Loucy (cell line): Measurements from ENCODE around the gene PKP4.

Experiments used
- H2AFZ ChIP-seq: fragments of 200-600 bp; sonication (generic); 2 replicates; pipeline ENCODE4 v1.6.0; 2016; ENCODE audit warnings: antibody characterized with exemption, mild to moderate bottlenecking, low read length, moderate library complexity
- H3F3A ChIP-seq: fragments of 200-600 bp; 2 replicates; pipeline ENCODE4 v1.6.0; 2016; ENCODE audit warnings: antibody characterized with exemption, low read depth, mild to moderate bottlenecking
- H3K27me3 ChIP-seq: fragments of 200-600 bp; sonication (generic); 2 replicates; pipeline ENCODE4 v1.6.1; 2014; ENCODE audit warnings: low read length, mild to moderate bottlenecking; ENCODE audit not compliant: insufficient read depth, poor library complexity, severe bottlenecking
- H3K36me3 ChIP-seq: fragments of 200-600 bp; sonication (generic); 2 replicates; pipeline ENCODE4 v1.6.1; 2016; ENCODE audit warnings: low read length; ENCODE audit not compliant: insufficient read depth
- H3K4me1 ChIP-seq: fragments of 200-600 bp; sonication (generic); 2 replicates; pipeline ENCODE4 v1.5.1; 2014; ENCODE audit warnings: low read length, mild to moderate bottlenecking; ENCODE audit not compliant: insufficient read depth, poor library complexity, severe bottlenecking
- H3K4me2 ChIP-seq: fragments of 200-600 bp; sonication (generic); 2 replicates; pipeline ENCODE4 v1.6.0; 2014; ENCODE audit warnings: antibody characterized with exemption, low read length, low read depth, mild to moderate bottlenecking; ENCODE audit not compliant: poor library complexity, severe bottlenecking
- H3K4me3 ChIP-seq: fragments of 200-600 bp; sonication (generic); 2 replicates; pipeline ENCODE4 v1.5.1; 2014; ENCODE audit warnings: low read length, mild to moderate bottlenecking, mixed read lengths; ENCODE audit not compliant: poor library complexity, severe bottlenecking
- H3K79me2 ChIP-seq: fragments of 200-600 bp; sonication (generic); 2 replicates; pipeline ENCODE4 v1.6.1; 2014; ENCODE audit warnings: low read length; ENCODE audit not compliant: insufficient read depth
- H3K9ac ChIP-seq: fragments of 200-600 bp; sonication (generic); 2 replicates; pipeline ENCODE4 v1.6.0; 2014; ENCODE audit warnings: mild to moderate bottlenecking, low read depth, low read length, moderate library complexity; ENCODE audit not compliant: poor library complexity, severe bottlenecking
- H3K9me2 ChIP-seq: fragments of 200-600 bp; sonication (generic); replicated peaks from 2 replicates; pipeline ENCODE4 v1.6.1; 2016; ENCODE audit warnings: low read depth, low read length, mixed read lengths
- H3K9me3 ChIP-seq: fragments of 200-600 bp; sonication (generic); 2 replicates; pipeline ENCODE4 v1.6.1; 2014; ENCODE audit warnings: mild to moderate bottlenecking, antibody characterized with exemption, low read length, low read depth; ENCODE audit not compliant: insufficient read depth
- H4K20me1 ChIP-seq: fragments of 200-600 bp; sonication (generic); 2 replicates; pipeline ENCODE4 v1.6.0; 2014; ENCODE audit warnings: antibody characterized with exemption, low read length, mild to moderate bottlenecking; ENCODE audit not compliant: insufficient read depth, poor library complexity, severe bottlenecking
- EZH2phosphoT487 ChIP-seq: fragments of 200-600 bp; IDR thresholded peaks from 2 replicates; pipeline ENCODE4 v1.6.1; 2018; ENCODE audit warnings: antibody characterized with exemption, mild to moderate bottlenecking, moderate library complexity, borderline replicate concordance
- TF ChIP-seq, protein P1 (sequence below): fragments of 200-600 bp; sonication (generic); conservative IDR thresholded peaks from 2 replicates; pipeline ENCODE4 v1.5.1; 2014; ENCODE audit warnings: mild to moderate bottlenecking, antibody characterized with exemption, low read length

PKP4 gene

DNA sequence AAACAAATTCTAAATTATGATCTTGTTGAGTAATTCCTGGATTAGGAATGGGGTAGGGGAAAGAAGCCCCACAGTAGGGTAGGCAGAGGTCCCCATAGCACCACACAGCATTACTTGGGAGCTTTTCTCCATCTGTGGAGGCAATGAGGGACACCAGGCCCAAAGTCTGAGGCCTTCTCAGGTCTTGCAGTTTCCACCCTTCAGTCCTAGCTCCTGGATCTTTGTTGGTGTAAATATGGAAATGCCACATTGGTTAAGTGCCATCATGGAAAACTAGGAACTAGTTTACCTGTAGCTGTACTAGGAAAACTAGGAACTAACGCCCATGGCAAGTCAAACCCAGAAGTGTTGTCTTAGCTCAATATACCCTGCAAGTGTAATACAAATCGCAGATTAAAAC, 225.1 kb downstream of the PKP4 start:
- Histone ChIP-seq H3K4me2 (no peak overlapping the region), H2AFZ (no peak overlapping the region), H3F3A (no peaks in the 10 kb centered on the region), H3K27me3 (no peaks in the 10 kb centered on the region), H3K9me3 (no peaks in the 10 kb centered on the region), H3K79me2 (no peaks in the 10 kb centered on the region), H3K9ac (no peak overlapping the region), H3K4me1 (no peaks in the 10 kb centered on the region), H4K20me1 (no peaks in the 10 kb centered on the region), H3K4me3 (no peak overlapping the region), H3K9me2 (no peaks in the 10 kb centered on the region), H3K36me3 (no peaks in the 10 kb centered on the region)
- TF ChIP-seq, protein P1, sequence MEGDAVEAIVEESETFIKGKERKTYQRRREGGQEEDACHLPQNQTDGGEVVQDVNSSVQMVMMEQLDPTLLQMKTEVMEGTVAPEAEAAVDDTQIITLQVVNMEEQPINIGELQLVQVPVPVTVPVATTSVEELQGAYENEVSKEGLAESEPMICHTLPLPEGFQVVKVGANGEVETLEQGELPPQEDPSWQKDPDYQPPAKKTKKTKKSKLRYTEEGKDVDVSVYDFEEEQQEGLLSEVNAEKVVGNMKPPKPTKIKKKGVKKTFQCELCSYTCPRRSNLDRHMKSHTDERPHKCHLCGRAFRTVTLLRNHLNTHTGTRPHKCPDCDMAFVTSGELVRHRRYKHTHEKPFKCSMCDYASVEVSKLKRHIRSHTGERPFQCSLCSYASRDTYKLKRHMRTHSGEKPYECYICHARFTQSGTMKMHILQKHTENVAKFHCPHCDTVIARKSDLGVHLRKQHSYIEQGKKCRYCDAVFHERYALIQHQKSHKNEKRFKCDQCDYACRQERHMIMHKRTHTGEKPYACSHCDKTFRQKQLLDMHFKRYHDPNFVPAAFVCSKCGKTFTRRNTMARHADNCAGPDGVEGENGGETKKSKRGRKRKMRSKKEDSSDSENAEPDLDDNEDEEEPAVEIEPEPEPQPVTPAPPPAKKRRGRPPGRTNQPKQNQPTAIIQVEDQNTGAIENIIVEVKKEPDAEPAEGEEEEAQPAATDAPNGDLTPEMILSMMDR, result no peak
- no peak for TF ChIP-seq EZH2phosphoT487

DNA sequence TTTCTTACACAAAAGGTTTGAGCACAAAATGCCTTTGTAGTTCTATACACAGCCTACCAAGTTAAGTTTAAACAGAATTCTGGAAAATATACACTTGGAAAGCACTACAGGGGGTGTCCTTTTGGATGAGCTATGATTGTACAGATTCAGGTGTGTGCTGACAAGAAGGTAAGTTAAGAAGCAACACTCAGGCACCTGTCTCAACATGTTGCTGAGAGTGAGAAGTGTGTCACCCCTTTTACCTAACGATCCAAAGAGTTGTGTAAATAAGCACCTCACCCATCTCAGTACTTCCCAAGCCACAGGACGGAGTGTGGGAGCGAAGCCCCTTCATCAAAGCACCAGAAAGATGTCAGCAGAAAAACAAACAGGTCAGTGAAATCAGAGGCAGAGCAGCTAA, 228.9 kb downstream of the PKP4 start:
- no peak overlapping the region for H2AFZ ChIP-seq
- H4K20me1 ChIP-seq, result no peaks in the 10 kb centered on the region
- H3K36me3 ChIP-seq, result no peaks in the 10 kb centered on the region
- H3K4me3 ChIP-seq, result no peak overlapping the region
- H3K9me2 ChIP-seq, result no peaks in the 10 kb centered on the region
- no peak overlapping the region for H3K9ac ChIP-seq
- H3K27me3 ChIP-seq, result no peaks in the 10 kb centered on the region
- no peaks in the 10 kb centered on the region for H3K9me3 ChIP-seq
- no peaks in the 10 kb centered on the region for H3K4me1 ChIP-seq
- H3K79me2 ChIP-seq, result no peaks in the 10 kb centered on the region
- TF ChIP-seq EZH2phosphoT487, result no peak
- TF ChIP-seq, protein P1, result no peak
- no peaks in the 10 kb centered on the region for H3F3A ChIP-seq
- no peak overlapping the region for H3K4me2 ChIP-seq

DNA sequence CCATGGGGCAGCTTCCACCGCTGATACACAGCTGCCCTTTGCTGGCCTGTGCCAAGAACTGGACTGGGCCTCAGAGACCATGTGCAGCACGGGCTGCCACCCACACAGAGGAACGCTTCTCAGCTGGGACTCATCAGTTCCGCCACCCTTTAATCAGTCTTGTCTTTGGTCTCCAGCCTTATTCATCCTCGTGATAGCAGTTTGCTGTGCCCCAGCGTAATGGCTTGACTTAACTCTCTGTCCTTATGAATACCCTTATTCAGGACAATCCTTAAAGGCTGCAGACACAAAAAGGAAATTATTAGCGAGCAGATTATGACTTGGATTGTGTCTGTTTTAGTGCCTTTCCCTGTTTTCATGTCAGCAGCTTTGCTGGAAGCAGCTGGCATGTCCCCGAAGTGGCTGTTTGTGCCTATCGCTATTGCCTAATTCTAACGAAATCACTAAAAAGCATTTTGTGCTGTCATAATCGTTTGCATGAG, 229.5 kb downstream of the PKP4 start:
- Histone ChIP-seq H3K27me3 (no peaks in the 10 kb centered on the region), H3K4me1 (no peaks in the 10 kb centered on the region), H3K9me3 (no peaks in the 10 kb centered on the region), H3F3A (no peaks in the 10 kb centered on the region), H4K20me1 (no peaks in the 10 kb centered on the region), H3K36me3 (no peaks in the 10 kb centered on the region), H3K79me2 (no peaks in the 10 kb centered on the region), H3K4me2 (no peak overlapping the region), H2AFZ (no peak overlapping the region), H3K9ac (no peak overlapping the region), H3K4me3 (no peak overlapping the region), H3K9me2 (no peaks in the 10 kb centered on the region)
- no peak for TF ChIP-seq EZH2phosphoT487
- TF ChIP-seq, protein P1, result no peak
